ENCODE measurements around the gene GP9.
"Not testable (repeated sequence)": the region's sequence is repeated elsewhere in the genome, so short reads cannot be mapped to it uniquely, and the experiment has no call there.

The GP9 gene

GRCh38 chr3:129070086-129070885 is 9.7 kb downstream of the GP9 start:
- no peak for DNase-seq (ENCODE audit: low read depth)

- DNase-seq (ENCODE audit: low read depth), result no peak
These were observed 16.6 kb downstream of the GP9 start for GRCh38 chr3:129077222-129077621.

GRCh38 chr3:129078510-129078909 is 17.9 kb downstream of the GP9 start:
- DNase-seq (ENCODE audit: low read depth), result no peak

- no peak for DNase-seq (ENCODE audit: low read depth)
These were observed 20.9 kb downstream of the GP9 start for GRCh38 chr3:129081503-129081902.

GRCh38 chr3:129082026-129082425 is 21.4 kb downstream of the GP9 start:
- DNase-seq (ENCODE audit: low read depth), result no peak

GRCh38 chr3:129084501-129084900 is 23.9 kb downstream of the GP9 start:
- DNase-seq (ENCODE audit: low read depth), result no peak

GRCh38 chr3:129085165-129085715 is 24.7 kb downstream of the GP9 start:
- no peak for DNase-seq (ENCODE audit: low read depth)

GRCh38 chr3:129085818-129086217 is 25.2 kb downstream of the GP9 start:
- DNase-seq (ENCODE audit: low read depth), result no peak

GRCh38 chr3:129087138-129087702 is 26.6 kb downstream of the GP9 start:
- DNase-seq (ENCODE audit: low read depth), result no peak

GRCh38 chr3:129087904-129088303 is 27.3 kb downstream of the GP9 start:
- not testable (repeated sequence) for DNase-seq (ENCODE audit: low read depth)

- DNase-seq (ENCODE audit: low read depth), result not testable (repeated sequence)
These were observed 27.7 kb downstream of the GP9 start for GRCh38 chr3:129088312-129088711.

GRCh38 chr3:129095285-129095684 is 34.7 kb downstream of the GP9 start:
- DNase-seq (ENCODE audit: low read depth), result no peak

- no peak for DNase-seq (ENCODE audit: low read depth)
These were observed 39.7 kb downstream of the GP9 start for GRCh38 chr3:129100274-129100673.

- DNase-seq (ENCODE audit: low read depth), result no peak
These were observed 41.0 kb downstream of the GP9 start for GRCh38 chr3:129101370-129102138.

- DNase-seq (ENCODE audit: low read depth), result no peak
These were observed 42.7 kb downstream of the GP9 start for GRCh38 chr3:129103296-129103695.

GRCh38 chr3:129104051-129104450 is 43.5 kb downstream of the GP9 start:
- DNase-seq (ENCODE audit: low read depth), result no peak

- no peak for DNase-seq (ENCODE audit: low read depth)
These were observed 44.0 kb downstream of the GP9 start for GRCh38 chr3:129104498-129105079.

GRCh38 chr3:129105862-129106261 is 45.3 kb downstream of the GP9 start:
- no peak for DNase-seq (ENCODE audit: low read depth)

GRCh38 chr3:129106320-129106719 is 45.7 kb downstream of the GP9 start:
- no peak for DNase-seq (ENCODE audit: low read depth)

GRCh38 chr3:129106866-129107565 is 46.4 kb downstream of the GP9 start:
- DNase-seq (ENCODE audit: low read depth), result no peak

- no peak for DNase-seq (ENCODE audit: low read depth)
These were observed 47.2 kb downstream of the GP9 start for GRCh38 chr3:129107793-129108192.
